ENCODE data around the gene CATSPERD.

- TF ChIP-seq CTCF (IDR thresholded peaks at IDR 0.05), result no peak
- no peak for TF ChIP-seq EZH2 (IDR thresholded peaks at IDR 0.05)
- TF ChIP-seq EZH2phosphoT487 (IDR thresholded peaks at IDR 0.05), result no peak
Measured at GRCh38 chr19:5743630-5744029, 23.2 kb downstream of the CATSPERD start.
